ENCODE results near the gene WSB2.
A peak's percentile ranks its signal among the peaks of the same experiment; 100 is the strongest.

WSB2 gene

DNA sequence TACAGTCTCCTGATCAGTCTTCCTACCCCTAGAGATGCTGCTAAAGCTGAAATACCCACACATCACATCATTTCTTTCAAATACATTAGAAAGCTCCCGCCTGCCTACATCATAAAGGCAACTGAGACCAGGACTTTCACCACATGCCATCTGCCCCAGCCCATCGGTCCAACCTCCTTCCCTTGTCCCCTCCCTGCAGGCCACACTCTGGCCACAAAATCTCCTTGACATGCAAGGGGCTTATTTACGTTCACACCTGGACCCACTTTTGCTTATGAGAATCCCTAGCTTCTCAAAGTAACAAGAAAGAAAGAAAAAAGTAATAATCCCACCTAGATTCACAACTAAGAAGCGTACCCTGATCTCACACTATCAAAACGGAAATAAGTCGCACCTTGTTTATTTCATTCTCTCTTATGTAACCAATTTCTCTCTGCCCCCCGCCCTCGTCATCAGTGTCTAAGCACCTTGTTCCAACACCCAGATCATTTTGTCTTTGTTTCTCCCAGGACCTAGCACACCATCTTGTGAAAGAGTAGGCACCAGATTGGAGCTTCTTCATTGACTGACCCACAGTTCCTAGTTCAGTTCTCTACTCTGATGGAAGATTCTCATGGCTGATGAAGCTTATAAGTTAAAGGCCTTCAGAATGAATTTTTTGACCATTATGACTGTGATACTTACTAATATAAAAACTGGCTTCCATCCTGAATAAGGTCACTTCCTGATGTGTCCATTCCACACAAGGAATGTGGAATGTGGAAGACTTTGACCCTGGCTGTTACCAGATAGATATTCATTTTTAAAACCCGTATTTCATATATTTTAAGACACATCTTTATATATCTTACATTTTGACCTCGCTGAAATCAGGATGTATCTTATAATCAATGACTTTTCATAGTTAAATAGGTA lies 7.7 kb downstream of the WSB2 start:
- ChIA-PET POLR2A (no interaction called here), CTCF (interaction anchor here (1.3 kb wide), 1 partner anchor 18 kb away, joined by 5 read pairs; no protein-coding TSS in a partner anchor)
- no peak for DNase-seq (ENCODE audit: low read depth, low spot score)
- TF ChIP-seq, protein P1, sequence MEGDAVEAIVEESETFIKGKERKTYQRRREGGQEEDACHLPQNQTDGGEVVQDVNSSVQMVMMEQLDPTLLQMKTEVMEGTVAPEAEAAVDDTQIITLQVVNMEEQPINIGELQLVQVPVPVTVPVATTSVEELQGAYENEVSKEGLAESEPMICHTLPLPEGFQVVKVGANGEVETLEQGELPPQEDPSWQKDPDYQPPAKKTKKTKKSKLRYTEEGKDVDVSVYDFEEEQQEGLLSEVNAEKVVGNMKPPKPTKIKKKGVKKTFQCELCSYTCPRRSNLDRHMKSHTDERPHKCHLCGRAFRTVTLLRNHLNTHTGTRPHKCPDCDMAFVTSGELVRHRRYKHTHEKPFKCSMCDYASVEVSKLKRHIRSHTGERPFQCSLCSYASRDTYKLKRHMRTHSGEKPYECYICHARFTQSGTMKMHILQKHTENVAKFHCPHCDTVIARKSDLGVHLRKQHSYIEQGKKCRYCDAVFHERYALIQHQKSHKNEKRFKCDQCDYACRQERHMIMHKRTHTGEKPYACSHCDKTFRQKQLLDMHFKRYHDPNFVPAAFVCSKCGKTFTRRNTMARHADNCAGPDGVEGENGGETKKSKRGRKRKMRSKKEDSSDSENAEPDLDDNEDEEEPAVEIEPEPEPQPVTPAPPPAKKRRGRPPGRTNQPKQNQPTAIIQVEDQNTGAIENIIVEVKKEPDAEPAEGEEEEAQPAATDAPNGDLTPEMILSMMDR (IDR thresholded peaks at IDR 0.05; ENCODE audit: insufficient read depth, low read length, missing control alignments): no peak
- no peak overlapping the region for H3K4me3 ChIP-seq (ENCODE audit: low read depth, low read length)

DNA sequence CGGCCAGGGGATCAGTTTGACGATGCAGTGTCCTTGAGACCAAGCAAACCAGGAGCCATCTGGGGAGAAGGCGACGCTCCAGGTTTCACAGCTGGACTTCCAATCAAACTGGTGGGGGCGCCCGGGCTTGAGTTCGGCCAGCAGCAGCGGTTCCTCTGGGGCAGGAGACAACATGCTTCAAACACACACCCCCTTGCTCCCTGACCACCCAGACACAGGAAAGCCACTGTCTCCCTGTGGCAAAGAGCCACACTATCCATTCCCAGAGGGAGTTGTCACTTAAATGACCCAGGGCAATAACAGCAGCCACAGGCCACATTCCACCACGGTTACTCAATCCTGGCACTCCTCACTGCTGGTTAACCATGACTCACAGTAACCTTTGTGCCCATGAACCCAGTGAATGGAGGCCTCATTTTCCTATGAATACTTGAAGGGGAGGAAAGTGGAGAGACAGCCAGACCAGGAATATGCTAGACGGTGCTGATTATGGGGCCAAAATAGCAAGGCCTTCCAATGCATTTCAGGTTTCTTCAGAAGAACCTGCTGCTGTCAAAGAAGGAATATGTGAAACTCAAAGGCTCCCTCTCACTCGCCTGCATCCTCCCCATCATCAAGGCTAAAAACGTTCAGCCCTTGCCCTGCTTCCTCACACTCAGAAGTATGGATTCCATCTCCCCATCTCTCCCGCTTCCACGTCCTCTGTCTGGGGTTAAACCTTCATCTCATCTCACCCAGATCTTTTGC lies 8.5 kb downstream of the WSB2 start:
- peak; percentile 83 for DNase-seq (ENCODE audit: low read depth, low spot score)
- CTCF ChIA-PET: interaction anchor here (0.6 to 1.5 kb wide), 3 partner anchors 8 to 18 kb away, joined by 3 to 5 read pairs (median 4); partner anchors contain the start of gene WSB2
- TF ChIP-seq, protein P1 (IDR thresholded peaks at IDR 0.05; ENCODE audit: insufficient read depth, low read length, missing control alignments): no peak
- POLR2A ChIA-PET: no interaction called here
- no peak overlapping the region for H3K4me3 ChIP-seq (ENCODE audit: low read depth, low read length)

DNA sequence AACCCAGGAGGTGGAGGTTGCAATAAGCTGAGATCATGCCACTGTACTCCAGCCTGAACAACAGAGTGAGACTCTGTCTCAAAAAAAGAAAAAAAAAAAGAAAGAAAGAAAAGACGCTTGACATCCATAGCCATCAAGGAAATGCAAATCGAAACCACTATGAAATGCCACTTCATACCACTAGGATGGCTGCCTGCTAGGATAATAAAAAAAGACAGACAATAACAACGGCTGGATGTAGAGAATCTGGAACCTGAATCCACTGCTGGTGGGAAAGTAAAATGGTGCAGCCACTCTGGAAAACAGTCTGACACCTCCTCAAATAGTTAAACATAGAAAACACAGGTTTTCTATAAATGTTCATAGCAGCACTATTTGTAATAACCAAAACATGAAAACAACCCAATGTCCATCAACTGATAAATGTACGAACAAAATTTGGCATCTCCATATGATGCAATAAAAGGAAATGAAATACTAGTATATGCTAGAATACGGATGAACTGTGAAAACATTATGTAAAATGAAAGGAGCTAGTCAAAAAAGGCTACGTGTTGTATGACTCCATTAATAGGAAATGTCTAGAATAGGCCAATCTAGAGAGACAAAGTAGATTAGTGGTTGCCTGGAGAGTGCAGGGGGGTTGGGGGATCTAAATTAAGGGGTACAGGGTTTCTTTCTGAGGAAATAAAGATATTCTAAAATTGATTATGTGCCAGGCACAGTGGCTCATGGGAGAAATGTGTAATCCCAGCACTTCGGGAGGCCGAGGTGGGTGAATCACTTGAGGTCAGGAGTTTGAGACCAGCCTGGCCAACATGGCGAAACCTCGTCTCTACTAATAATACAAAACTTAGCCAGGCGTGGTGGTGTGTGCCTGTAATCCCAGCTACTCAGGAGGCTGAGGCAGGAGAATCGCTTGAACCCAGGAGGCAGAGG lies 9.7 kb downstream of the WSB2 start:
- ChIA-PET CTCF (interaction anchor here (1.3 to 1.5 kb wide), 2 partner anchors 16 to 19 kb away, joined by 3 to 4 read pairs; no protein-coding TSS in a partner anchor), POLR2A (no interaction called here)
- DNase-seq (ENCODE audit: low read depth, low spot score): no peak
- H3K4me3 ChIP-seq (ENCODE audit: low read depth, low read length): no peak overlapping the region
- TF ChIP-seq, protein P1 (IDR thresholded peaks at IDR 0.05; ENCODE audit: insufficient read depth, low read length, missing control alignments): no peak

DNA sequence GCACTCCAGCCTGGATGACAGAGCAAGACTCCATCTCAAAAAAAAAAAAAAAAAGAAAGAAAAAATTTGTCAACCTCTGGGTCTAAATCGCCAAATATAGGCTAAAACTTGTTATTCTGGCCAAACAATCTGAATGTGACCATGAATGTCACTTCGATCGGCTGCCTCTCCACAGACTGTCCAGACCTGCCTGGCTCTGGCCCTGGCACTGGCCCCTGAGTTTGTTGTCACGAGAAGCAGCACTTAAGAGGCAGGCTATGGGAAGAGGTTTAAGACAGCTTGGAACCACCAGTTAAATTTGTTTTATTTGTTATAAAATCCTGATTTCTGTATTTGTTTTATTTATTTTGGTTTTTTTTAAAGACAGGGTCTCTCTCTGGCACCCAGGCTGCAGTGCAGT lies 14.5 kb downstream of the WSB2 start:
- no peak overlapping the region for H3K4me3 ChIP-seq (ENCODE audit: low read depth, low read length)
- CTCF ChIA-PET: interaction anchor here (2.8 to 5.1 kb wide), 2 partner anchors 10 to 11 kb away, joined by 10 to 42 read pairs; no protein-coding TSS in a partner anchor
- DNase-seq (ENCODE audit: low read depth, low spot score): no peak
- POLR2A ChIA-PET: interaction anchor here (0.6 kb wide), 1 partner anchor 32 kb away, joined by 5 read pairs; no protein-coding TSS in a partner anchor
- TF ChIP-seq, protein P1 (IDR thresholded peaks at IDR 0.05; ENCODE audit: insufficient read depth, low read length, missing control alignments): no peak

DNA sequence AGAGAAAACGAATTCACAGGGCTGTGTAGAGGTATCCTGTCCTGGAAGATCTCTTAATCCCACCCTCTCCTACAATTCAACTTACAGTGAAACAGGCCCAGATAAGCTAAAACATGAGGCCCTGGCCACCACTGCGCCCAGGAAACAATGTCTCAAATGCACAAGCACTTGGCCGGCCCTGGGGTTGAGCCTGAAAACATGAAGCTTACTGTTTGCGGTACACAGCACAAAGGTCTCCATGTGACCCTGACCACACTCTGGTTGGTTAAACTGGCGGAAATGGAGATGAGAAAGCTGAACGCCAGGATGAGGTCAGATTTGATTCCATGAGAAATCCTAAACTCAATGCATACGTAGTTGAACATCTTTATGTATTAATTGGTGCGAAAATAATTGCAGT lies 16.4 kb downstream of the WSB2 start:
- no peak for DNase-seq (ENCODE audit: low read depth, low spot score)
- ChIA-PET CTCF (interaction anchor here (0.9 to 5.1 kb wide), 7 partner anchors 9 to 188 kb away, joined by 3 to 42 read pairs (median 5); partner anchors contain the start of gene VSIG10), POLR2A (interaction anchor here (1.0 kb wide), 1 partner anchor 10 kb away, joined by 5 read pairs; no protein-coding TSS in a partner anchor)
- no peak overlapping the region for H3K4me3 ChIP-seq (ENCODE audit: low read depth, low read length)
- TF ChIP-seq, protein P1 (IDR thresholded peaks at IDR 0.05; ENCODE audit: insufficient read depth, low read length, missing control alignments): no peak
